Stimulated activated CD4-positive, alpha-beta T cell treated with anti-CD3 and anti-CD28 coated beads, Interleukin-12 subunit alpha, Interleukin-12 subunit beta, amount 100 ng/mL, for 24 hours (primary cell): ENCODE data around the gene SEPTIN6.

Source experiments
- DNase-seq, 2 experiments: peaks; one replicate each; pipeline ENCODE4 v3.0.0-alpha.2; 2020; ENCODE audit warnings: low read depth in 2 of 2

The SEPTIN6 gene

DNA sequence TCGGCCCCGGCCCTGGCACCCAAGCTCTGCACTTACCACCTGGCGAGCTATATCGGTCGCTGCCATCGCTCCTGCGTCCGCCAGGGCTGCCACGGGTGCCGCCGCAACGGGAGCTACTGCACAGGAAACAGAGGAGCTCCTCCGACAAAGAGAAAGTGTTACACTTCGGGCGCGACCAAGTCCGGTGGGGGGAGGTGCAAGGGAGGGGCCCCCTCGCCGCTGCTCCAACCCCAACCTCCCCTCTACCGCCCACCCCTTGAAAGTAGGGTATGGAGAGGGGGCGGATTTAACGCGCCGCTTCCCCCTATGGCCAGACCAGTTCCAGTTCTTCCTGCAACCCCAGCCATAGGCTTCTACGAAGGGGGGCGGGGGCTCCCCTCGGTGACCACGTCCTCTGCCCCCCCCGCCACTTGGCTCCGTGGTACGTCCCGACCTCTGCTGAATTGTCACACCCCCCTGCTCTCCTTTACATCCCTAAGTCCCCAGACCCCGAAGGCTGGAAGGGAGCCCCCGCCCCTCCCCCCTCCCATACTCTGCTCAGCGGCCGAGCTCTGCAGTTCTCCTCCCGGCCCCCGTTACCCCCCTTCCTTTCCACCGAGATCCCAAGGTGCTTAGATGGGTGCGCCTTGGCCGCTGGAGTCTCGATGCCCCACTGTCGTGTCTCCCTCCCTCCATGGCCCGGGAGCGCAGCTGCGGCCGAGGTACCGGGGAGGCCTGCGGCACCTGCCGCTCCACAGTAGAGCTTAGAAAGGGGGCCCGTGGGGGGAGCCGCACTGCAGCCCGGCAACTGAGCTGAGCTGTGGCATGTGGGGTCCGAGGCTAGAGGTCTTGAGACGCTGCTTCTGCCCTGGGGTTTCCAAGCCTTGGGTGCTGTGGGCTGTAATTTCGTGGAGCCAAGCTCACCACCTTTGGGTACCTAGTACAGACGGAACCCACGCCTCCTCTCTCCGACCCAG, at the start of gene SEPTIN6:
SEPTIN6 (minus strand) TSS at position 129 of the 956 bp plus-strand sequence; CDS start at position 66, 63 bp downstream.
- DNase-seq = peak; percentile 55 to 69

DNA sequence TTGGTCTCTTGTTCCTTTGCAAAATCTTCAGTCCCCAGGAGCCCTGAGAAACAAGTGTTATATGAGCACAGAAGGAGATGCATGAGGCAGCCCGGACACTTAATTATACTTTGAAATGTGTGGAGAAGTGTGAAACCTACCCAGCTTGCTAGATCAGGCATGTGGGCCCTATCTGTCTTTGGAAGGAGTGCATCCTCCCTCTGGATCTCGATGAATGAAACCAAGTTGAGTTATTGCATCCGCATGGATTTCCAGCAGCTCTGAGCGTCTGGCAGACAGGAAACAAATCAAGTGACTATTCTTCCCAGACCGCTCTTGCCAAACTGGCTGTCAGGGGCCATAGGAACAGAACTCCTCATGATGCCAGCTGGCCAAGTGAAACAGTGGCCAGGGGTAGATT, 45.8 kb upstream of the SEPTIN6 start:
- DNase-seq = no peak

DNA sequence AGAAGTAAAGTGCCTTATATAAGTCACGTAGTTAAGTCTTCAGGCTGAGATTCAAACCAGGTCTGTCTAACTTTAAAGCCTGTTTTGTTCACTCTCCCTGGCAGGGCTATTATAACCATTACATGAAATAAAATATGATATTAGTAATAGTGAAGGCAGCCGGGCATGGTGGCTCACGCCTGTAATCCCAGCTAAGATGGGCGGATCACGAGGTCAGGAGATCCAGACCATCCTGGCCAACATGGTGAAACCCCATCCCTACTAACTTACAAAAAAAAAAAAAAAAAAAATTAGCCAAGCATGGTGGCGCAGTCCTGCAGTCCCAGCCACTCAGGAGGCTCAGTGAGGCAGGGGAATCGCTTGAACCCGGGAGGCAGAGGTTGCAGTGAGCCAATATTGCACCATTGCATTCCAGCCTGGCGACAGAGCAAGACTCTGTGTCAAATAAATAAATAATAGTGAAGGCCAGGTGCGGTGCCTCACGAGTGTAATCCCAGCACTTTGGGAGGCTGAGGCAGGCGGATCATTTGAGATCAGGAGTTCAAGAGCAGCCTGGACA, 43.3 kb upstream of the SEPTIN6 start:
- no peak for DNase-seq

DNA sequence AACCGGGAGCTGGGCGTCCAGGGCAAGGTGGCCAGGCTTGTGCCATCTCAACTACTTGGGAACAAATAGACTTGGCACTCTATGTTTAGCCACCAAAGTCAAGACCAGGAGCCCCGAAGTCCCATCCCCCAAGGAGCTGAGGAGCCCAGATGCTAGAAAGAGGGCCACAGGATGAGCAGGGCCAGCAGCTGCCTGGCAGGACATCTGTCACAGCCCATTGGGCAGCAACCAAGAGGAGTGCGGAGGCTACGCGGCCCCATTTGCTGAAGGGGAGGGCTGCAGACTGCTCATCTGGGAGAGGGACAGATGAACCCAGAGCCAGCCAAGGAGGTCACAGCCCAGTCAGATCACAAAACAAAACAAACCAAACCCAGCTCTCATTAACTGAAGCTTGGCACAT, 42.5 kb upstream of the SEPTIN6 start:
- DNase-seq = no peak

DNA sequence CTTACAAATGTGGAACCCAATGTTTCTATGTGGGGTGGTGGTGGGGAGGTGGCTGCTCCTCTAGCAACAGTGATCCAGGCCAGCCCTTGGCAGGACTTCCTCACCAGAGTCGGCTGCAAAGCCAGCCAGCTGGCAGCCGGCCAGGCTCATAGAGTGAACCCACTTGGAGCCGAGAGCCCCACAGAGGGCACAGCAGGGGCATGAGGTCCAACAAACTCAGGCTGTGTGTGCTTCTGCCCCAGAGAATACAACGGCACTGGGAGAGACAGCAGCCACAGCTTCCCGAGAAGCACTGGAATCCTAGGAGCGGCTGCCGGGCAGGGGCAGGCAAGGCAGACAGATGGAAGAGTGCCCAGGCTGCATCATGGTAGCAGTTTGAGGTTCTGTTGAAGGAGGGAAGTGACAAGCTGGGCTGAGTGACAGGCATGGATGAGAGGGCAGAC, 42.0 kb upstream of the SEPTIN6 start:
- no peak for DNase-seq

DNA sequence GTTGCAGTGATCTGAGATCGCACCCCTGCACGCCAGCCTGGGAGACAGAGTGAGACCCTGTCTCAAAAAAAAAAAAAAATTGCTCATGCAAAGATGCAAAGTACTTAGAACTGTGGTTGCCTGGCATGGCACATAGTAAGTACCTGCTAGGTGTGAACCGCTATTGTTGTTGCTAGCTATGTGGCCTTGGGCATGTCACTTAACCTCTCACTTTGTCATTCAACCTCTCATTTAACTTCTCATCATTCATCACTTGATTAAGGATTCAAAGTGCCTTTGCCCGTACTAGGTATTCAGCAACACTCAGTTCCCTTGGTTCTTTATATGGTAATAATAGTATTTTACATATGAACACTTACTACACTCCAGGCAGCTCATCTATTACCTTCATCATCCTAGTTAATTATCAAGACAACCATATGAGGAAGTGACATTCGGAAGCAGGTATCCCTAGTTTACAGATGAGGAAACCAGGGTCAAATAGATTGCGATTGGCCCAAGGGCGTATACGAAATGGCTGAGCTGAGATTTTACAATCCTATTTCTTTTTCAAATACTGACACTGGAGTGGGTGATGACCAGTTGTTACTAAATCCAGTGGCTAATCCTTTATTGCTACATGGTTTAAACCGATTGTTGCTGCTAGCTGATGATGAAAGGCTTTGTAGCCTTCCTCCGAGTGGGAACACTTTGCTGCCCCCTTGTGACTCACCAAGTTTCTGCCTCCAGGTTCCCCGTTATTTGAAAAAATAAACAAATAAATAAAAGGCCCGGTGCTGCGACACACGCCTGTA, 36.6 kb upstream of the SEPTIN6 start:
- peak; percentile 10 to 48 for DNase-seq

DNA sequence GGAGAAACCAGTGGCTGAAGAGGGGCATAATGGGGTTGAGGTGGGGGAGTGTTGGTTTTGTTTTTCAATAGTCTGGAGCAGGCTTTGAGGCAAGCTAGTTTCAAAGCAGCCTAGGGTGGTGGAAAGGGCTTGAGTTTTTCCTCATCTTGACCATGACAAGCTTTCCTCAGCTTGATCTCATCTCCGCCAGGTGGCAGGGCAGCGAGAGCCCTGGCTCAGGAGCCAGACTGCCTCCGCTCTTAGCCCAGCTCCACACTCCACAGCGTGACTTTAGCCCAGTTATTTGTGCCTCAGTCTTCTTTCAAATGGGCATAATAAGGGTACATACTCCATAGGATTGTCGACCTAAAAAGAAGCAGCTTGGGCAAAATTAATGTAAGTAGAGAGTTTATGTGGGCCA, 35.5 kb upstream of the SEPTIN6 start:
- no peak for DNase-seq

DNA sequence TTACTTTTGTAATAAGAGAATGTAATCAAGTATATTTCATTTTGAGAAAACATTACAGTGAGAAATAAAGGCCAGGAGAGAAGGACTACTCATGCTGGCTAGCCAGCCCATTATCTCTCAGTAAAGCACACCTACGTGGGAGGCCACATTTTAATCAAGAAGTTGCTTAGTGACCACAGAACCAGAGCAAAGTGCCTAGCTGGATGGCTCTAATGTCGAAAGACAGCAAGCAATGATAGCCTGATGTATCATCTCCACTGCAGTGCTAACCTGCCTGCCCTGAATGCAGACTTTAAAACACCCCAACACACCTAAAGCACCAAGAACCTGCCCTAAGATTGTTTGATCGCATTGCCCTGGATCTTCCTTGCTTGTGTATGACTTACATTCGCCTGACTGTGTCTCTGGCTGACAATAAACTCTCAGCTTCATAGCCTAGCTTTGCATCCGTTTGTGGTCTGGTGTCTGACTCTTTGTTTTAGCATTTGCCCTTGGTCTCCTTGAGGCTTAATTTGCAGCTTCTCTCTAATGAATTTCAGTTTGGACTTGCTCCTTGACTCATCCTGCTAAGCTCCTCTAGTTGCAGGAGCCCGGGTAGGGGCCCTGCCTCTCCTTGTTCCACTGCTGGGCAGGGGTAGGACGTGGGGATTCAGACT, 34.1 kb upstream of the SEPTIN6 start:
- DNase-seq = no peak

DNA sequence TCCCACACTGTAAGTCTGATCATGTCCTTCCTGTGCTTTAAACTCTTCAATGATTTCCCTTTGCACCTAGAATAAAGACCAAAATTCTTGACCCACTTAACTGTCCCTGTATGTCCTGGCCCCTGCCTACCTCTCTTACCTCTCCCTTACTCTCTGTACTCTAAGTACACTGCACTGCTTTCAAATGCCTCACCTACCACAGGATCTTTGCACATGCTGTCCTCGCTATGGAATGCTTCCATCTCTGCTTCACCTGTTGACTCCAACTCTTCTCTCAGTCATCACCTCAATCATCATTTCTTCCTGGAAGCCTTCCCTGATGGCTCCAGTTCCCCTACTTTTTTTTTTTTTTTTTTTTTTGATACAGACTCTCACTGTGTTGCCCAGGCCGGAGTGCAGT, 29.0 kb upstream of the SEPTIN6 start:
- no peak for DNase-seq

DNA sequence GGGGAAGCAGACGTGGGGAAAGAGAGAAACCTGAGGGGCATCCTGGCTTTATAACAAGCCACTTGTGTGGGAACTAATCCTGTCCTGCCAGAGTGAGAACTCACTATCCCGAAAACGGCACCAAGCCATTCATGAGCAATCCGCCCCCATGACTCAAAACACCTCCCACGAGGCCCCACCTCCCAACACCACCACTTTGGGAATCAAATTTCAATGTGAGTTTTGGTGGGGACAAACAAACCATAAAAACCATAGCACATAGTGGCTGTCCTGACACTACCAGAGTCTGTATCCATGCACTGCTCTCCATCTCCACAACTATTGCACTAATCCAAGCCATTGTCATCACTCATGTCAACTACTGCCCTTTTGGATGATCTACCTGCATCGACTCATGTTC, 28.5 kb upstream of the SEPTIN6 start:
- DNase-seq = no peak

DNA sequence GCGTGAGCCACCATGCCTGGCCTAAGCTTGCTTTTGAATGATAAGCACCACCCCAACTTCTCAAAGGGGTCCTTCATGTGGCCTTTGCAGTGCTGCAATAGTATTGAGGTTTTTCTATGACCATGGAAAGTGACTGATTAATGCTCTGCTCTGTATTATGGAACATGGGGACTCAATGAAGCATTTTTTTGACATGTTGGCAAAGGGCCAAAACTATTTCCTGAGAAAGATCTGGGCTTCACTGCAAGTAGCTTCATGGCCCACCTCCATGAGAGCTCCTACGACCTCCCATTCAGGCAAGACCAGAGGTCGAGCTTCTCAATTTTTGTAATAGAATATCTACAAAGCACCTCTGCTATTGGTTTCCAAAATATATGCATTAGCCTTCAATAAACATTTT, 16.7 kb upstream of the SEPTIN6 start:
- no peak for DNase-seq

DNA sequence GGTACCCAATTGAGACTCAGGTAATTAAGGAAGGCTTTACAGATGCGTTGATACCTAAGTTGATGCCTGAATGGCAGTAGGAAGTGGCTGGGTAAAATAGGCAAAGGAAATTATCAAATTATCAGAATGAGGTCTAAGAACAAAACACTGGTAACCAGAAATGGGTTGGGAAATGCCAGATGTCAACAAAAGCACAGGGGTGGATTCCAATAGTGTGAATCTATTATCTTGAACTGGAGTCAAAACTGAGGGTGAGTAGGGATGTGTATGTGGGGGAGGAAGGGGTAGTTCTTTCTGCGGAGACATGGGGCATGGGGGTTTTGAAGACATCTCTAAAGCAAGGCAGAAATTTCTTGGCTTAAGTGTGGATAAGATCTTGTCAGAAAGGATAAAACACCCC, 16.0 kb upstream of the SEPTIN6 start:
- no peak for DNase-seq

DNA sequence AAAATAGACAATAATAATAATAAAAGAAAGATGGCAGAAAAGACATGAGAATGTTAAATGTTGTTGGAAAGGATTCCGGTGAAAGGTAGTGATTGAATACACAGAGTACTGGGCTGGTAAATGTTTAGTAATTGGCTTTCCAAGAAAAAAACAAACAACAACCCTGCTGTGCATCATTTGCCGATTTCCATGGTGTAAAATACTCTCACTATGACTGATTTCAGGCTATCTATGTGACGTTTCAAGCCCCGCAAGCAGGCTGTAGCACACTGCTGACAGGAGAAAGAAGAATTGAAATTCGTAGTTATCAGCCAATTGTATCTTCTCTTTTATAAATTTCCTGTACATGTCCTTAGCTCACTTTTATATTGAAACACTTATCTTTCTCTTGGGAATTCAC, 13.6 kb upstream of the SEPTIN6 start:
- no peak for DNase-seq

DNA sequence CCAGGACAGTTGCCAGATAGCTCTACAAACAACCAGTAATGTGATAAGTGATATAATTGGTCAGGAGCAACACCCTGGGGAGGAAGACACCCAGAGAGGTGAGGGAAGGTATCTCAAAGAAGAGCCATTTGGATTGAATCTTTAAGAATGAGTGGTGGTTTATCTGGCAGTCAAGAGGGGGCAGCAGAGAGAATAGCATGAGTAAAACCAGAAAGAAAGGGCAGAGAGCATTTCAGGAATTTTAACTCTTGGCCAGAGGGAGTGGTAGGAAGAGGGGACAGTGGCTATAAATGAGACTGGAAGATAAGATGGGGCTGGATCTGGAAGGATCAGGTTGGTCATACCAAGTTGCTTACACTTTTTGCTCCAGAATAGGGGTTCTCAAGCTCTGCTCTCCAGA, 5.9 kb upstream of the SEPTIN6 start:
- no peak for DNase-seq

DNA sequence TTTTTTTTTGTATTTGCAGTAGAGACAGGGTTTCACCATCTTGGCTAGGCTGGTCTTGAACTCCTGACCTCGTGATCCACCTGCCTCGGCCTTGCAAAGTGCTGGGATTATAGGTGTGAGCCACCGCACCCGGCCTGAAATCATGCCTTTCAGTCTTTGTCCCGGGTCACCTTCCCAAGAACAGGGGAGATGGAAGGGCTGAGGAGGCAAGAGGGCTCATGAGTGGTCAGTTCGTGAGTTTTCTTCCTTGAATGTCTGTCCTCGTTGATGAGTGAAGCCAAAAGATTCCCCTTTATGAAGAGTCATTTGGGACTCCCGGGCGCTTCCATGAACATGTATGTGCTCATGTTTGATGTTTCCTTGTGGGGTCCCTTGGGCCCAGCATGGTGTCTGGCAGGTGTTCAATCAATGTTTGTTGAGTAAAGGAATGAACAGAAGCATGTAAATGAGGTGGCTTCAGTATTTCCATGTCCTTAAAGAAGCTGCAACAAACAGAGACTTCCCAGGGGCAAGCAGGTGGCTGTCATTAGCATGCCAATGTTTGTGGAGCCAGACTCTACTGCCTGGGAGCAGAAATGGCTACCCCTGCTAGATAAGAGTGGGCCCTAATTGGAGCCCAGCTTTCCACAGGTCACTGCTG, 3.4 kb upstream of the SEPTIN6 start:
- no peak for DNase-seq

DNA sequence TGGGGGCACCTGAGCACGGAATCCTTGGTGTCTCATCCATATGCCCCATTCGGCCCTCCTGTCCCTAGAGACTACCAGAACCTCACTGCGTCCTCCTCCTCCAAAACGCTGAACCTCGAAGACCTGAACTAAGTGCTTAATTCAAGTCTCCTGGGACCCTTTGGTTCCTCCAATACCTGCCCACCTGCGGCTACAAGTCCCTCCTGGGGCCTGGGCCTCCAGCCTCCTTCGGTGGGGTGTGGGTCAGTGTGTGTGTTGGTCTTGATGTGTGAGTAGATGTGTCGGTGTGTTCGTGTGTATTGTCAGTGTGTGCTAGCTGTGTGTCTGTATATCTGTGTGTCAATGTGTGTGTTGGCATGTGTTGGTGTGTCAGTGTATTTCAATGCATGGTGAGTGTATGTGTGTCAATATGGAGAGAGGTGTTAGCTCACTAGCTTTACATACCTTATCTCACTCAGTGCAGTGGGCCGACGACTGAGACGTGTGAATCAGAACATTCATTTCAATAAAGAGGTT, 2.6 kb upstream of the SEPTIN6 start:
- no peak for DNase-seq

DNA sequence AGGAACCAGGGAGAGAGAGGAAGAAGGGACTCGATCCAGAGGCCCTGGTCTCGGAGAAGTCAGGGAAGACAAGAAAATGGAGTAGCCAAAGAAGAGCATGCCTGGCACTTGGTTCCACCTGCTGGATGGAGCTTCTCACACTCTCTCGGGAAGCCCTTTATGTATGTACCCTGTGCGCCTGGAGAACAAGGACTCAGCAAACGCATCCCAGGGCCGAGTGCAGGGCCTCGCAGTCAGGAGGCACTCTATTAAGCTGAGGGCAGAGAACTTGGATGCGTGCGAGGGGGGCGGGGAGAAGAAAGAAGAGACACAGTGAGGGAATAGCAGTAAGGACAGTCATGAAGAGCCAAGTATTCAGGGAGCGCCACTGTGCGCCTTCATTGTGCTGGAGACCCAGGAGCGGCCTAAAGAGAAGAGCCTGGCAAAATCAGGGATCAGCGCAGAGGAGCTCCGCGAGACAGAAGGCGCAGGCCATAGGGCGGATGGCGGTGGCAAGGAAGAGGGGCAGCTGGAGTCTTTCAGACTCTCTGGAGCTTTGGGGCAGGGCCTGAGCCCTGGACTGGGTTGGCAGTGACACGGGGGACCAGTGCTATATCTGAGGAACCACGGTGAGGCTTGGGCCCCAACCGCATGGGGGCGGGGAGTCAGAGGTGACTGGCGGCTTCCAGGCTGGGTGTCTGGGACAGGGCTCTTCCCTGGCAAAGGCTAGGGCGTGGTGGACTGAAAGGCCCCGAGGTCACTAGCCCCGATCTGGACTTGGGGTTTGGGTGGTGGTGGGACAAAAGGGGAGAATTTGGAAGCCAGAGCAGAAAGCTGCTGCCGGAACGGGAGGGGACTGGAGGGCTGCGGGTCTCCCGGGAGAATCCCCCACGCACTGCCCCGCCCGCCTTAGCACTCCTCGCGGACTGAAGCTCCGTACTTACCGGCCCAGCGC, 1.9 kb upstream of the SEPTIN6 start:
- DNase-seq = no peak

DNA sequence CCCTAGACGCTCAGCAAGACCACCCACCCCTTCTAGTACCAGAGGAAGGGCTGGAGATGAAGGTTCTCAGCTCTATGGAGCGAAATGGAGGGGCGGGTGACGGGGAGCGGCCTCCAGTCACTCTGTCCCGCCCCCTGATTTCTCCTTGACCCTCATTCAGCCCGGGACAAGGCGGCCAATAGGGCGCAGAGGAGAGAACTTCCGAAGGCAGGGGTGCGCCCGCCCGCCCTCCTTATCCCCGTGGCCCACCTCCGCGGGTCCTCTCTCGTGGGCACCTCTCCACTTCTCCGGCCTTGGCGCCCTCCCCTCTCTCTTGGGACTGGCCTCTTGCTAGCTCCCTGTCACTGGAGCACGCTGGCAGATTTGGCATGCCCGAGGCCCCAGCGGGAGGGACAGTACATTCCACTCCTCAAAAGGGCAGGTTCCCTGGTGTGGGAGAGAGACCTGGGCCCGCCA, 1.1 kb upstream of the SEPTIN6 start:
- DNase-seq = no peak

DNA sequence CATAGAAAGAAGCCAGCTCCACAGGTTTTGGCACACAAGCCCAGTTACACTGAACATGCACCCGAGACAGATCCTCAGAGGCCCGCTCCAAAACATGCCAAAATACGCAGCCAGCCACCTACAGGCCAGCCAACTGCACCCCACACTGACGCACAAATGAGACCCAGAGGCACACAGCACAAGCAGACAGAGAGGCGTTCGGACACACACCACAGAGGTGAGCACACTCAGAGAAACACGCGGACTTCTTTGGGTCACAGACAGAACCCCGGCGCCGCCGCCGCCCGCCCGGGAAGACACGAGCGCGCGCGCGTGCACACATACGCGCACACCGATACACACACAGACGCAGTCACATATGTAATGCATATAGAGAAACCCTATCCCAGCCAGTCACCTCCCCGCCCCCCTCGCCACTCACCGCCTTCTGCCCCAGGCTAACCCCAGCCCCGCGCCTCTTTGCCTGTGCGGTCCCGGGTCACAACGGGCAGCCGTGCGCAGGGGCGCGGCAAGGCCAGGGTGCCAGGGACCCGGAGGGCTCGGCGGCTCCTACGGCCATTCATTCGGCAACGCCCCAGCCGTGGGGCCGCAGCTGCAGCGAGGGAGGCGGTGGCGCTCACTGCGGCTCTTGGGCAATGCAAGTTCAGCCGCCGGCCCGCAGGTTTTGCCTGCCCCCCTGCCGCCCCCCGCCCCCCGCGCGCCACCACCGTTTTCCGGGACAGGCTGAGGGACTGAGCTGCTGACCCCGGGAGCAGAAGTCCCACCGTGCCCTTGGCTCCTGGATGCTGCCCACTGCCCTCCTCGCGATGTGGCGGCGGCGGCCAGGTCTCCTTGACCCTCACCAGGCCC, 553 bp downstream of the SEPTIN6 start:
- peak in 1 of 2 experiments; percentile 53 for DNase-seq
